Activated CD4-positive, alpha-beta T cell treated with anti-CD3 and anti-CD28 coated beads, Interleukin-2, amount 10 ng/mL, durations not matched to agents 24 days and 14 days (primary cell): Measurements from ENCODE around the gene MORN4. TPM values are rescaled to one million over a fixed set of nuclear protein-coding genes. Genes with fewer than 3 reads are reported as not detected.

Source experiments
- DNase-seq: peaks from one replicate; pipeline ENCODE4 v3.0.0; 2022
- H3K27ac Mint-ChIP-seq: one replicate; pipeline ENCODE4 v1.8.0; 2022; ENCODE audit warnings: mild to moderate bottlenecking, mixed read lengths
- H3K27me3 Mint-ChIP-seq: one replicate; pipeline ENCODE4 v1.8.0; 2022; ENCODE audit warnings: mixed read lengths
- H3K36me3 Mint-ChIP-seq: one replicate; pipeline ENCODE4 v1.8.0; 2022; ENCODE audit warnings: low read depth, mild to moderate bottlenecking, mixed read lengths
- H3K4me1 Mint-ChIP-seq: one replicate; pipeline ENCODE4 v1.8.0; 2021; ENCODE audit warnings: mixed read lengths
- H3K4me3 Mint-ChIP-seq: one replicate; pipeline ENCODE4 v1.8.0; 2022; ENCODE audit warnings: mild to moderate bottlenecking, moderate library complexity, mixed read lengths
- H3K9me3 Mint-ChIP-seq: one replicate; pipeline ENCODE4 v1.8.0; 2021; ENCODE audit warnings: mixed read lengths
- intact Hi-C: fragments of 100-400 bp; cut with micrococcal nuclease; formaldehyde crosslinking; loops from one replicate; pipeline ENCODE4 v1.15.1; 2023
- total RNA-seq: library from RNA; stranded (reverse); gene quantifications from 2 replicates; pipeline ENCODE4 v1.2.3, GENCODE V29; 2022

Gene MORN4
- total RNA-seq, 1 donor from 2014 or later, result 2.4 TPM

DNA sequence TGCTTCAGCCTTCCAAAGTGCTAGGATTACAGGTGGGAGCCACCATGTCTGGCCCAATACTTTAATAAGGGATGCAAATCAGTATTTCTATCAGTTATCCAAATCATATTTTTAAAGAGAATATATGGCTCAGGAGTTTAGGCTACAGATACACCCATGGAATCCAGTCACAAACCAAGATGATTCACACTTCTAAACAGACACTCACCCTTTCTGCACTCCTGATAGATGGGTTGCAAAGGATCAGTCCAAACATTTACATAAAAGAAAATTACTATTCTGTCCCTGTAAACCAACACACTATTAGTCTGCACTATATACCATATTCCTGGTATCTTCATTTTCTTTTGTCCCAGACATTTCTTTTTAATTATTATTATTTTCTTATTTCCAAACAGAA, 2.2 kb downstream of the MORN4 start:
- H3K4me1 Mint-ChIP-seq, result peaks cover 16% of the 10 kb centered on the region
- peaks cover 2% of the 10 kb centered on the region for H3K36me3 Mint-ChIP-seq
- H3K9me3 Mint-ChIP-seq, result no peaks in the 10 kb centered on the region
- H3K27ac Mint-ChIP-seq, result no peak overlapping the region
- H3K4me3 Mint-ChIP-seq, result no peak overlapping the region
- intact Hi-C loops, result no loop called here
- DNase-seq, result no peak
- peaks cover 3% of the 10 kb centered on the region for H3K27me3 Mint-ChIP-seq

DNA sequence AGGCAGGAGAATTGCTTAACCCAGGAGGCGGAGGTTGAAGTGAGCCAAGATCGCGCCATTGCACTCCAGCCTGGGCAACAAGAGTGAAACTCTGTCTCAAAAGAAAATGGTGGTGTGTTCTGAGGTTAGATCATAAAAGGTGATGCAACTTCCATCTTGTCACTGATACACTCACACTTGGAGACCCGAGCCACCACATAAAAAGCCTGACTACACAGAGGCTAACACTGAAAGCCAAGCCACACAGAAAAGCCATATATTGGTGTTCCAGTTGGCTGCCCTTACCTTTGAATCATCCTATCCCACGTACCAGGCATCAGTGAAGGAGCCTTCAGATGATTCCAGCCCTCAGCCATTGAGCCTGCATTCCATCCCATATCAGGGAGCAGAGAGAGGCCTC, 4.0 kb downstream of the MORN4 start:
- H3K27me3 Mint-ChIP-seq, result peaks cover 3% of the 10 kb centered on the region
- H3K36me3 Mint-ChIP-seq, result peaks cover 2% of the 10 kb centered on the region
- H3K27ac Mint-ChIP-seq, result no peak overlapping the region
- no peak for DNase-seq
- H3K9me3 Mint-ChIP-seq, result no peaks in the 10 kb centered on the region
- intact Hi-C loops, result no loop called here
- H3K4me3 Mint-ChIP-seq, result no peak overlapping the region
- peaks cover 16% of the 10 kb centered on the region for H3K4me1 Mint-ChIP-seq

GRCh38 chr10:97628228-97628627, 5.1 kb downstream of the MORN4 start:
- DNase-seq, result no peak
- Mint-ChIP-seq H3K27ac (no peak overlapping the region), H3K4me3 (no peak overlapping the region), H3K9me3 (no peaks in the 10 kb centered on the region), H3K4me1 (peaks cover 9% of the 10 kb centered on the region), H3K36me3 (peaks cover under 1% of the 10 kb centered on the region), H3K27me3 (peaks cover under 1% of the 10 kb centered on the region)
- intact Hi-C loops, result no loop called here

GRCh38 chr10:97627731-97628130, 5.6 kb downstream of the MORN4 start:
- no peaks in the 10 kb centered on the region for H3K36me3 Mint-ChIP-seq
- H3K27ac Mint-ChIP-seq, result no peak overlapping the region
- no peak overlapping the region for H3K4me3 Mint-ChIP-seq
- no peak for DNase-seq
- H3K4me1 Mint-ChIP-seq, result peaks cover 4% of the 10 kb centered on the region
- intact Hi-C loops, result no loop called here
- no peaks in the 10 kb centered on the region for H3K9me3 Mint-ChIP-seq
- H3K27me3 Mint-ChIP-seq, result no peaks in the 10 kb centered on the region

DNA sequence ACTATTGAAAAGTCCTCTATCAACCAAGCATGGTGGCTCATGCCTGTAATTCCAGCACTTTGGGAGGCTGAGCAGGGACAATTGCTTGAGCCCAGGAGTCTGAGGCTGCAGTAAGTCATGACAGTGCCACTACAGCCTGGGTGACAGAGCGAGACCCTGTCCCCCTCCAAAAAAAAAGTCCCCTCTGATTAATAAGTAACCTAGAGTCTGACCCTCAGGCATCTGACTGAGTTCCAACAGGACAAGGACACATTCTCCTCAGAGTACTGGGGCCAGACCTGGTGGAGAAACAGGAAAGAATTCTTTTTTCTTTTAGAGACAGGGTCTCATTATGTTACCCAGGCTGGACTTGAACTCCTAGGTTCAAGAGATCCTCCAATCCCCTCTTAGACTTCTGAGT, 10.0 kb downstream of the MORN4 start:
- H3K27me3 Mint-ChIP-seq, result no peaks in the 10 kb centered on the region
- no peak overlapping the region for H3K27ac Mint-ChIP-seq
- H3K4me1 Mint-ChIP-seq, result no peaks in the 10 kb centered on the region
- no peaks in the 10 kb centered on the region for H3K36me3 Mint-ChIP-seq
- no peak for DNase-seq
- no peaks in the 10 kb centered on the region for H3K9me3 Mint-ChIP-seq
- H3K4me3 Mint-ChIP-seq, result no peak overlapping the region
- intact Hi-C loops, result no loop called here

DNA sequence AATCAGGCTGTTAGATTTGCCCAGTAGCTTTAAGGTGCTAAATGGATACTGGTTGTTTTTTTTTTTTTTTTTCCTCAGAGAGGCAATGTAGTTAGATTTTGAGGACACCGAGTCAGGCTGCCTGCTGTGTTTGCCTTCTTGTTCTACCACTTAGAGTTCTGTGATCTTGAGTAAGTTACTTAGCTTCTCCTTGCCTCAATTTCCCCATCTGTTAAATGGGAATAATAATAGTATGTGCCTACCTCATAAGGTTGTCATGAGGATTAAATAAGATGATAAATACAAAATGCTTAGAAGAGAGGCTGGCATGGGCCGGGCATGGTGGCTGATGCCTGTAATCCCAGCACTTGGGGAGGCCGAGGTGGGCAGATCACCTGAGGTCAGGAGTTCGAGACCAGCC, 14.6 kb downstream of the MORN4 start:
- no peaks in the 10 kb centered on the region for H3K36me3 Mint-ChIP-seq
- H3K4me1 Mint-ChIP-seq, result no peaks in the 10 kb centered on the region
- H3K9me3 Mint-ChIP-seq, result no peaks in the 10 kb centered on the region
- H3K27me3 Mint-ChIP-seq, result no peaks in the 10 kb centered on the region
- intact Hi-C loops, result no loop called here
- no peak overlapping the region for H3K4me3 Mint-ChIP-seq
- no peak for DNase-seq
- no peak overlapping the region for H3K27ac Mint-ChIP-seq

DNA sequence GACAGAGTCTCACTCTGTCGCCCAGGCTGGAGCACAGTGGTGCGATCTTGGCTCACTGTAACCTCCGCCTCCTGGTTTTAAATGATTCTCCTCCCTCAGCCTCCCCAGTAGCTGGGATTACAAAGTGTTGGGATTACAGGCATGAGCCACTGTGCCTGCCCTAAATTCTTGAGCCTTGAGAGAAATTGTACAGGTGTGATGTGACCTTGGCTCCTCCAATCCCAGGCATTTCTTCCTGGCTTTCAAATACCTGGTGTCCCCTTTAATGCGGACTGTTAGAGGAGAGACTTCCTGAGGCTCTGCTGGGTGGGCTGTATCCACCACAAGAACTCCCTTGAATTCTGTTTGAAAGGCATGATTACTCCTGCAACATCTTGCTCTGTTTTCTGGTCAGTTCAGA, 15.0 kb downstream of the MORN4 start:
- H3K36me3 Mint-ChIP-seq, result no peaks in the 10 kb centered on the region
- no peak for DNase-seq
- H3K27ac Mint-ChIP-seq, result no peak overlapping the region
- H3K9me3 Mint-ChIP-seq, result no peaks in the 10 kb centered on the region
- no peaks in the 10 kb centered on the region for H3K27me3 Mint-ChIP-seq
- intact Hi-C loops, result no loop called here
- no peaks in the 10 kb centered on the region for H3K4me1 Mint-ChIP-seq
- no peak overlapping the region for H3K4me3 Mint-ChIP-seq

DNA sequence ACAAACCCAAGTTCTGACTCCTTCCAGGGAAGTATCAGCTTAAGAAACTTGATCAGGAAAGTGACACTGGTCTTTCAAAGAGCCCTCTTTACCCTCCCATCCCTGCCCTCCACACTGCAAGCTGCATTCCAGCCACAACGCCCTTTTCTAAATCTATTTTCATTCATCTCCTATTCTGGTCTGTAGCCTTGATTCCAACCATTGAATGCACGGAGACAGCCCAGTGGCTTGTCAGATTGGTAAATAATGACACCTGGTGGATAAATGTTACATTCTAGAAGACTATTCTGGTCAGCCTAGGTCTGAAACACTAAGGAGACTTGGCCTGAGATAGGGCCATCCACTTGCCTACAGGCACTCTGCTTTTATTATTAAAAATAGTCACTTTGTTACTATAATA, 20.9 kb downstream of the MORN4 start:
- Mint-ChIP-seq H3K9me3 (no peaks in the 10 kb centered on the region), H3K27me3 (no peaks in the 10 kb centered on the region), H3K4me1 (no peaks in the 10 kb centered on the region), H3K27ac (no peak overlapping the region), H3K4me3 (no peak overlapping the region), H3K36me3 (no peaks in the 10 kb centered on the region)
- DNase-seq, result no peak
- intact Hi-C loops, result loop anchor here (1.0 kb wide), 1 partner anchor 40 kb away; the partner anchor contains the start of gene ANKRD2

DNA sequence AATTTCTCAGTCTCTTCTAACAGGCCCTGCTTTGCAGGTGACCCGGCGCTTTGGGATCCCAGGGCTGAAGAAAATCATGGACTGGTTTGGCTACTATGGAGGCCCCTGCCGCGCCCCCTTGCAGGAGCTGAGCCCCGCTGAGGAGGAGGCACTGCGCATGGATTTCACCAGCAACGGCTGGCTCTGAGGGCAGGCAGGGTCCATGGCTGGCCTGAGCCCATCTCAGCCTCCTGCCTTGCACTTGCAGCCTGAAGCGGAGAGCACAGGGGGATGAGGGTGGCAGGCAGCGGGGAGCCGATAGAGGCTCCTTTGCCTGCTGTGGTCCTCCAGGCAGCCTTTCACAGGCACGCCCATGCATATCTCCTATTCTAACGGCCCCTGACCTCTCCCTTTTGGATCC, 21.8 kb downstream of the MORN4 start:
- Mint-ChIP-seq H3K36me3 (no peaks in the 10 kb centered on the region), H3K27ac (no peak overlapping the region), H3K4me1 (no peaks in the 10 kb centered on the region), H3K27me3 (peaks cover 3% of the 10 kb centered on the region), H3K9me3 (no peaks in the 10 kb centered on the region), H3K4me3 (no peak overlapping the region)
- intact Hi-C loops, result no loop called here
- DNase-seq, result no peak

- peaks cover 5% of the 10 kb centered on the region for H3K27me3 Mint-ChIP-seq
- intact Hi-C loops, result no loop called here
- H3K4me3 Mint-ChIP-seq, result no peak overlapping the region
- H3K36me3 Mint-ChIP-seq, result no peaks in the 10 kb centered on the region
- DNase-seq, result no peak
- no peaks in the 10 kb centered on the region for H3K9me3 Mint-ChIP-seq
- no peak overlapping the region for H3K27ac Mint-ChIP-seq
- H3K4me1 Mint-ChIP-seq, result no peaks in the 10 kb centered on the region
Observed at GRCh38 chr10:97608991-97609561, 24.2 kb downstream of the MORN4 start.

DNA sequence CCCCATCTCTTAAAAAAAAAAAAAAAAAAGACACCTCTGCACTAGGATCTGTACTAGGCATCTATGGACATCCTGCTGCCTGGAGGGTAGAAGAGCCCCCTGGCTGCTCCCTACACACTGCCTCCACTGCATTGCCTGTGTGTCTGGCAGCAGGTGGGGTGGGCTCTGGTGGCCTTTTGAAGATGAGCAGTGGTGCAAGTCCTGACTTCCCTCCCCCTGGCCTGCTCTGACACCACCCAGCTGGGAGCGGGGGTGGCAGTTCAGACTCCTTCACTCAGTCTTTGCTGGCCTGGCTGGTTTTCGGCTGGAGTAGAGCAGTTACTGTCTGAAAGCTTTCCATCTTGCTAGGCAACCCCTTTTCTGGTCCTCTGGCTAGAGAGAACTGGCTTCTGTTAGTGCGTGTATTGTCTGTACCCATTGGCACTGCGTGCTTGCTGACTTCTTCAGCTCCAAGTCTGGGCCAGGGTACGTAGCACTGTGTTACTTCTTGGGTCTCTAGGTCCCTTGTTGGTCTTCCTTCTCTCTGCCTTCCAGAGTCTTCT, 26.1 kb downstream of the MORN4 start:
- Mint-ChIP-seq H3K36me3 (no peaks in the 10 kb centered on the region), H3K4me3 (no peak overlapping the region), H3K9me3 (no peaks in the 10 kb centered on the region), H3K27ac (no peak overlapping the region), H3K4me1 (no peaks in the 10 kb centered on the region), H3K27me3 (peaks cover 5% of the 10 kb centered on the region)
- intact Hi-C loops, result no loop called here
- no peak for DNase-seq

DNA sequence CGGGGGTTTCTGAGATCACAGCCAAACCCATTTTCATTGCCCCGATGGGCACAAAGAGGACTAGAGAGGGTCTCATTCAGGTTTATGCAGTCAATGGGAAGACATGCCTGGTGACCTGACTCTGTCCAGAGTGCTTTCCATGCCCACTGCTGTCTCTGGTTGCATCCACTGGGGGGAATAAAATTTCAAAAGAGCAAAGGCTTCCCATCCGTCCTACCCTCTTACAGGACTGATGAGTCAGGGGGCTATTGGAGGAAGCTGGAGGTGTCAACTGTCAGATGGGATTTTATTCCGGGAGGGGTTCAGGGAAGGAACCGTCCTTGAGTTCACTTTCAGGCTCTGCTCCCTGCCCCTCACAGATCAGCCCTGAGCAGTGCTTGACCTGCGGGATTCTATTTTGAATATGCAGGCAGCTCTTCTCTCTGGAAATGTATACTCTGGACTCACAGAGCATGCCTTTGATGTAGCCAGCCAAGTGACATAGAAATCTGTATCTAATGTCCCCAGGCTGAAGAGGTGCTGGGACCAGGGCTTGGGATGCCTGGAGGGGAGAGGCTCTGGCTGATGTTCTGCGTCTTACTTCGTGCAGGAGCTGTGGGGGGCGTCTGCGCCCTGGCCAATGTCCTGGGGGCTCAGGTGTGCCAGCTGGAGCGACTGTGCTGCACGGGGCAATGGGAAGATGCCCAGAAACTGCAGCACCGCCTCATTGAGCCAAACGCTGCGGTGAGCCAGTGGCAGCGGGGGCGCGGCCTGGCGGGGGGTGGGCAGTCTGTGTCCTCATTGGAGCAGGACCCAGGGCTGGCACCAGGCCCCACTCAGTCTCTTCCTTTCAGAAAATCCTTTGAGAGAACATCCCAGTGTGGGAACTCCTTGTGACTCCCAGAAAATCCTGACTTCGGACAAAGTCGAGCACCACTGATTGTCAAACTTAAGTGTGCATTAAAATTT, 31.8 kb downstream of the MORN4 start:
- Mint-ChIP-seq H3K4me1 (no peaks in the 10 kb centered on the region), H3K36me3 (no peaks in the 10 kb centered on the region), H3K27me3 (peaks cover 3% of the 10 kb centered on the region), H3K27ac (no peak overlapping the region), H3K9me3 (no peaks in the 10 kb centered on the region), H3K4me3 (no peak overlapping the region)
- intact Hi-C loops, result no loop called here
- DNase-seq, result no peak

- Mint-ChIP-seq H3K9me3 (no peaks in the 10 kb centered on the region), H3K36me3 (no peaks in the 10 kb centered on the region), H3K4me3 (no peak overlapping the region), H3K27ac (no peak overlapping the region), H3K27me3 (peaks cover 2% of the 10 kb centered on the region), H3K4me1 (no peaks in the 10 kb centered on the region)
- no peak for DNase-seq
- intact Hi-C loops, result no loop called here
Observed at GRCh38 chr10:97600616-97601015, 32.7 kb downstream of the MORN4 start.

GRCh38 chr10:97599272-97599619, 34.1 kb downstream of the MORN4 start:
- intact Hi-C loops, result no loop called here
- H3K4me3 Mint-ChIP-seq, result no peak overlapping the region
- no peaks in the 10 kb centered on the region for H3K9me3 Mint-ChIP-seq

More at GRCh38 chr10:97599272-97599619, 34.1 kb downstream of the MORN4 start:
- Mint-ChIP-seq H3K27ac (no peak overlapping the region), H3K27me3 (no peaks in the 10 kb centered on the region), H3K36me3 (no peaks in the 10 kb centered on the region), H3K4me1 (no peaks in the 10 kb centered on the region)
- DNase-seq, result no peak
